IPS-18a (cell line): ENCODE data around the gene PDXK.

Source experiments
- H3K27ac ChIP-seq: one replicate; pipeline ENCODE4 v1.5.1; 2013; ENCODE audit warnings: low read length
- H3K27me3 ChIP-seq: one replicate; pipeline ENCODE4 v1.6.1; 2013; ENCODE audit warnings: mild to moderate bottlenecking, low read length; ENCODE audit not compliant: control insufficient read depth, insufficient read depth
- H3K36me3 ChIP-seq: one replicate; pipeline ENCODE4 v1.6.1; 2013; ENCODE audit warnings: low read depth, low read length; ENCODE audit not compliant: control insufficient read depth
- H3K4me1 ChIP-seq: one replicate; pipeline ENCODE4 v1.6.1; 2013; ENCODE audit warnings: low read depth, low read length; ENCODE audit not compliant: control insufficient read depth
- H3K4me3 ChIP-seq: one replicate; pipeline ENCODE4 v1.5.1; 2013; ENCODE audit warnings: low read length
- H3K9ac ChIP-seq: one replicate; pipeline ENCODE4 v1.6.1; 2013; ENCODE audit warnings: mild to moderate bottlenecking, low read length, moderate library complexity
- H3K9me3 ChIP-seq: one replicate; pipeline ENCODE4 v1.6.1; 2013; ENCODE audit warnings: low read depth, low read length; ENCODE audit not compliant: control insufficient read depth

The PDXK gene

DNA sequence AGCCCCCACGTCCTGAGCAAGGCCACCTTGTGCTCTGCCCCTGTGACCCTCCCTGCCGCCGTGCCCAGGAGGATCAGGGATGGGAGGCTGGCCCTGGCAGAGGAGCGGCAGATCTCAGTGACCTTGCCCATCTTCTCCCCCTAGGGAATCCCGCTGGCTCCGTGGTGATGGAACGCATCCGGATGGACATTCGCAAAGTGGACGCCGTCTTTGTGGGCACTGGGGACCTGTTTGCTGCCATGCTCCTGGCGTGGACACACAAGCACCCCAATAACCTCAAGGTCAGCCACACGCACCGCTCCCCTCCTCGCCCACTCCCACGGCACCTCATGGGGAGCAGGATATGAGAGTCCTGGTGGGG is 34.5 kb downstream of the PDXK start:
- Histone ChIP-seq H3K4me3 (no peak overlapping the region), H3K9me3 (no peaks in the 10 kb centered on the region), H3K27me3 (no peaks in the 10 kb centered on the region), H3K27ac (no peak overlapping the region), H3K9ac (no peak overlapping the region), H3K36me3 (peaks cover 21% of the 10 kb centered on the region), H3K4me1 (no peaks in the 10 kb centered on the region)

DNA sequence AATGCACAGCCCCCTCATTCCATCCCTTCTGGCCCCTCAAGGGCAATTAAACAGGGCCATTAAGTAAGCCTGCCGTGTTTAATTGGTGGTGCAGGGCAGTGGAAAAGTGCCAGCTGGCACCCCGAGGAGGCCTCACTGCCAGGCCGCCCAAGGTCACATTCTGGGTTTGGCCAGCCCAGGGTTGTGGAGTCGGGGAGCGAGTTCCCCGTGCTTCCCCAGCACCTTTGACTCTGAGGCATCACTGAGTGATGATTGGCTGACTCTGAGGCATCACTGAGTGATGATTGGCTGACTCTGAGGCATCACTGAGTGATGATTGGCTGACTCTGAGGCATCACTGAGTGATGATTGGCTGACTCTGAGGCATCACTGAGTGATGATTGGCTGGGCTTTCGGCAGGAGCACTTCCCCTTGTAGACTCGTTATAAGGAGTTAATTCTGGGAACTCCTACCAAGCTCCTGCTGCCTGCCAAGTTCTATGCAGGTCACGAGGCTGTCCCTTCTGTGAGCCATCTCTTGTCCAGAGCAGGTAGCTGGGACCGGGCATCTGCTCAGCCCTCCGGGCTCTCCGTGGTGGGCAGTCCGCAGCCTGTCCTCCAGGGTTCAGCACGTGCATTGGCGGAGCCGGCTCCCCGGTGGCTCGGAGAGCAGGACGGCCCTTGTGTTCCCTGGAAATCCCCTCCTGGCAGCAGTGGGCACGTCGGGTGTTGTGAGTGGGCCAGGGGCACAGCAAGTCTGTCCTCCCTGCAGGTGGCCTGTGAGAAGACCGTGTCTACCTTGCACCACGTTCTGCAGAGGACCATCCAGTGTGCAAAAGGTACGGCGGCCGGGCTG is 36.2 kb downstream of the PDXK start:
- peaks cover 23% of the 10 kb centered on the region for H3K36me3 ChIP-seq
- H3K27ac ChIP-seq: no peak overlapping the region
- H3K4me3 ChIP-seq: no peak overlapping the region
- no peaks in the 10 kb centered on the region for H3K27me3 ChIP-seq
- H3K9me3 ChIP-seq: no peaks in the 10 kb centered on the region
- H3K9ac ChIP-seq: no peak overlapping the region
- H3K4me1 ChIP-seq: no peaks in the 10 kb centered on the region

GRCh38 chr21:43755820-43756594 is 37.1 kb downstream of the PDXK start:
- Histone ChIP-seq H3K4me3 (no peak overlapping the region), H3K27me3 (no peaks in the 10 kb centered on the region), H3K9ac (no peak overlapping the region), H3K9me3 (no peaks in the 10 kb centered on the region), H3K36me3 (peaks cover 23% of the 10 kb centered on the region), H3K27ac (no peak overlapping the region), H3K4me1 (no peaks in the 10 kb centered on the region)

DNA sequence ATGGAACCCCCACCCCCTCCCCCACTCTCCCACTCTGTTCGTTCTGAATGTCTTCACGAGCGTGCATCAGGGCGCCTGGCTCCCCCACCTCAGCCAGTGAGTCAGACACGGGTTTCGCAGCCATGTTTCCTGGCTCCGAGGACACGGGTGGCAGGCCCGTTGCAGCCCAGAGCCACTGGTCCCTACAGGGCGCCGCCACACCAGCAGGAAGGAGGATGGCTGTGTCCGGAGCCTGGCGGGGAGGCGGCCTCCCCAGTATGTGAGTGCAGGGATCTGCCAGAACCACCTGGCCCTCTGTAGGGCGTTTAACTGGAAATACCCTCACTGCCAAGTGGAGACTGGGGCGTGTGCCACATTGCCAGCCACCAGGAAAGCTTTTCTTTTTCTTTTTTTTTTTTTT is 38.7 kb downstream of the PDXK start:
- Histone ChIP-seq H3K9me3 (no peaks in the 10 kb centered on the region), H3K27me3 (no peaks in the 10 kb centered on the region), H3K36me3 (peaks cover 23% of the 10 kb centered on the region), H3K4me3 (no peak overlapping the region), H3K27ac (no peak overlapping the region), H3K9ac (no peak overlapping the region), H3K4me1 (no peaks in the 10 kb centered on the region)

DNA sequence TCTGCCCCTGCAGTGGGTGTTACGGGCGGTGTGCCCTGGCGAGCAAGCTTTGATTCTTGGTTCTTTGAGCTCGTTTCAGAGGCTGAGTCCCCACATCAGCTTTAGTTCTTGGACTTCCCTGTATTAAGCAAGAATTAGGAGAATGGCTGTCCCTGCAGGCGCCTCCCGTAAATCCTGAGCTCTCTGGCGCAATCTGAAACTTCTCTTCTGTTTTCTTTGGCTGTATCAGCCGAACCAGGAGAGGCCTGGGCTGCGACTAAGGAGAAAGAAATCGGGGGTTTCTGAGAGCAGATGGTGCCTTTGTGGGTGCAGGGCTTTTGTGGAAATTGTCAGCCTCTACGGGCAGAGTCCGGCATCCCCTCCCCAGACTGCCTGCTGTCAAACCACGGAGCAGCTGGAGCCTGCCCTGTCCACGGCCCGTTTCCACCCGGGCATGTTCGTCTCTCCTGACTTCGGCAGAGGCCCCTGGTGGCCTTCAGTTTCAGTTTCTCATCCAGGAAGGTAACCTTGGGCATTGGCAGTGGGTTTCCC is 39.2 kb downstream of the PDXK start:
- H3K27ac ChIP-seq: no peak overlapping the region
- H3K9me3 ChIP-seq: no peaks in the 10 kb centered on the region
- H3K4me1 ChIP-seq: no peaks in the 10 kb centered on the region
- H3K9ac ChIP-seq: no peak overlapping the region
- H3K36me3 ChIP-seq: peaks cover 17% of the 10 kb centered on the region
- H3K27me3 ChIP-seq: no peaks in the 10 kb centered on the region
- no peak overlapping the region for H3K4me3 ChIP-seq

GRCh38 chr21:43758811-43759210 is 39.9 kb downstream of the PDXK start:
- Histone ChIP-seq H3K36me3 (peaks cover 13% of the 10 kb centered on the region), H3K27me3 (no peaks in the 10 kb centered on the region), H3K4me1 (no peaks in the 10 kb centered on the region), H3K4me3 (no peak overlapping the region), H3K9ac (no peak overlapping the region), H3K27ac (no peak overlapping the region), H3K9me3 (no peaks in the 10 kb centered on the region)

DNA sequence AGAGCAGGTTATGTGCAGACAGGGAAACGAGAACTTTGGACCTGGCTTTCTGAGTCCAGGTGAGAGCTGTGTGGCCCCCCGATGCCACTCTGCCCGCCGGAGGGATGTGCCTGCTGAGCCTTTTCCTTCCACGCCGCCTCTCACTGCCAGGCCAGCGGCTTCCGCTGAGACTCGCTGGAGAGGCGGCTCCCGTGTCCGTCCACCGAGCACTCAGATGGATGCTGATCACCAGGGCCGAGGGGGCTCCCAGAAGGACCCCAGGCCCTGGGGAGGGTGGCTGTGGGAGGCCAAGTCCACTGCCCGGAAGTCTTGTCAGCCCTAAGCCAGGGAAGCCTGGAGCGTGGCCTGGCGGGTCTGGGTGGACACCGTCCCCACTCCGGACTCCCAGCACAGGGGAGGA is 40.7 kb downstream of the PDXK start:
- Histone ChIP-seq H3K9me3 (no peaks in the 10 kb centered on the region), H3K4me1 (no peaks in the 10 kb centered on the region), H3K4me3 (no peak overlapping the region), H3K9ac (no peak overlapping the region), H3K27ac (no peak overlapping the region), H3K36me3 (peaks cover 9% of the 10 kb centered on the region), H3K27me3 (no peaks in the 10 kb centered on the region)

DNA sequence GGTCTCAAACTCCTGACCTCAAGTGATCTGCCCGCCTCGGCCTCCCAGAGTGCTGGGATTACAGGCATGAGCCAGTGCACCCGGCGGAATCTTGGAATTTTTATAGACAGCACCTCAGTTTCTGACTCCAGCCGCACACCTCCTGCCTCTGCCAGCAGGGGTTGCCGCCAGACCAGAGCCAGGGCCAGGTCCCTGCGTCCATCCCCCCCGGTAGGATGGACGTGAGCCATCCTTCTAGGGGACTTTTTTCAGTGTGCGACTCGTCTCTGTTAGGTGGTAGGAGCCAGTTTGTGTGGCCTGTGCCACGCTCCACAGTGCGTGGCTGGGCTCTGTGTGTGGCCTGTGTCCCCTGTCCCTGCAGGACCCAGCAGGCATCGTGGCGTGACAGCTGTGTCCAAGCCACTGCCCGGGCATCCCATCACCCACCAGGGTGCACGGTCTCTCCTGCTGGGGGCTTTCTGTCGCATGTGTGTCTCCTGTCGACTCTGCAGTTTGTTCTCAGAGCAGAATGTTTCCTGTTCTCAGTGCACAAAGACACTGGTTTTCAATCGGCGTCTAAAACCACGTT is 41.5 kb downstream of the PDXK start:
- no peaks in the 10 kb centered on the region for H3K4me1 ChIP-seq
- H3K27ac ChIP-seq: no peak overlapping the region
- H3K36me3 ChIP-seq: peaks cover 9% of the 10 kb centered on the region
- H3K4me3 ChIP-seq: no peak overlapping the region
- no peak overlapping the region for H3K9ac ChIP-seq
- no peaks in the 10 kb centered on the region for H3K9me3 ChIP-seq
- no peaks in the 10 kb centered on the region for H3K27me3 ChIP-seq

DNA sequence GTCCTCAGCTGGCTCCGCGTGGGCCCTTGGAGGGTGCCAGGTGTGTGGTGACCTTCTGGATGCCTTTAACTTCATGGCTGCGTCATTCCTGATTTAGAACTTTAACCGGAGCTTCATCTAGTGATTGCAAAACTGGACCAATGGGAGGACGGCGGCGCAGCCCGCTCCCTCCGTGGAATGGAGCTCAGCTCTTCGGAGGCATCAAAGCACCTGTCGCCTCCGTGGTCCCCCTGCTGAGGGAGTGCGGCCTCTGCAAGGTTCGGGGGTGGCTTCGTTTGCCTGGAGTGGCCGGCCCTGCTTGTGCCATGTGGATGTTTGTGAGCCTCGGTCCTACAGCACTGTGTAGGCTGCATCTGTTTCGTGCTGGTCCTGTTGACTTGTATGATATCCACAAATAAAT is 43.0 kb downstream of the PDXK start:
- peaks cover 5% of the 10 kb centered on the region for H3K36me3 ChIP-seq
- H3K27ac ChIP-seq: no peak overlapping the region
- no peaks in the 10 kb centered on the region for H3K9me3 ChIP-seq
- no peaks in the 10 kb centered on the region for H3K4me1 ChIP-seq
- H3K27me3 ChIP-seq: no peaks in the 10 kb centered on the region
- no peak overlapping the region for H3K4me3 ChIP-seq
- no peak overlapping the region for H3K9ac ChIP-seq

DNA sequence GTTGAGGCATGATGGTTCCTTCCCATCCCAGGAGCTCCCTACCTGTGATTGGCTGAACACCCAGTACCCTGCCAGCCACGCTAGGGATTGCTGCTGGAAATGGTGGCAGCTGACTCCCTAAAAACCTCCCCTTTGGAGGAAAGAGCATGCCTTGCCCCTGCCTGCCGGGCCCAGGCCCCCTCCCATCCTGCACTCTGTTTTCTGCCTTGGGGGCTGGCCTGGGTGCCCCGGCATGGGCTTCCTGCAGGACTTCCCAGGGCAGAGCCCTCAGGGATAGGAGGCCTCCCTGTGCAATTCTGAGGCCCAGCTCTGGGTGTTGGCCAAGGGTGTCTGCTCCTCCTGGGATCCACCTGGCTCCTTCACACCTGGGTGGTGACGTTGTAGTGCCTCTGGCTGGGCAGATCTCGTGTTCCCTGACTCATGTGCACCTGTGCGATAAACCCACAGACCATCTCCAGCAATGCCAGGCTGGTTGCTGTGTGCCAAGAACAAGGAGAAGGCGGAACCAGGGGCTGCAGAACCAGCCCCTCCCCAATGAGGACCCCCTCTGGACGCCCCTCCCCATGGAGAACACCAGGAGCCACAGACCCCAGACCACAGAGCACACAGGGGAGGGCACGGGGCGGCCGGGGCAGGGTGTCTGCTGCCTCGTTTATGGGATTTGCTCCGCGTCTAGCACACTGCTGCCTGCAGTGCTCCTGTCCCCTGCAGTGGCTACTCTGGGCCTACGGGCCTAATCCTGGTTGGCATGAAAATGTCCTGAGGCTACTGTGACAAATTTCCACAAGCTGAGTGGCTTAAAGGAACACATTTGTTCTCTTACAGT is 43.6 kb downstream of the PDXK start:
- no peak overlapping the region for H3K27ac ChIP-seq
- no peaks in the 10 kb centered on the region for H3K27me3 ChIP-seq
- no peak overlapping the region for H3K4me3 ChIP-seq
- peaks cover 5% of the 10 kb centered on the region for H3K36me3 ChIP-seq
- H3K4me1 ChIP-seq: no peaks in the 10 kb centered on the region
- no peak overlapping the region for H3K9ac ChIP-seq
- H3K9me3 ChIP-seq: no peaks in the 10 kb centered on the region

GRCh38 chr21:43763901-43764523 is 45.1 kb downstream of the PDXK start:
- H3K9ac ChIP-seq: no peak overlapping the region
- no peaks in the 10 kb centered on the region for H3K9me3 ChIP-seq
- H3K4me3 ChIP-seq: no peak overlapping the region
- peaks cover under 1% of the 10 kb centered on the region for H3K36me3 ChIP-seq
- peaks cover 11% of the 10 kb centered on the region for H3K4me1 ChIP-seq
- no peak overlapping the region for H3K27ac ChIP-seq
- H3K27me3 ChIP-seq: no peaks in the 10 kb centered on the region
